ENCODE data around the gene RCOR2. TPM values are rescaled to one million over a fixed set of nuclear protein-coding genes. Genes with fewer than 3 reads are reported as not detected.

RCOR2 gene
- total and polyA plus RNA-seq, 2 of the 4 experiments (the other 2 are of a cell fraction), result 0.90 to 2.0 TPM

GRCh38 chr11:63872800-63873197 is 44.2 kb downstream of the RCOR2 start:
- Histone ChIP-seq H3K27me3 (ENCODE audit: control insufficient read depth, insufficient read depth, low read length) (no peaks in the 10 kb centered on the region), H2BK15ac (ENCODE audit: low read depth, low read length) (no peak overlapping the region), H3K18ac (ENCODE audit: low read depth, low read length) (no peak overlapping the region), H2AK5ac (ENCODE audit: low read depth, low read length) (no peak overlapping the region), H3K9me1 (ENCODE audit: insufficient read depth, low read length) (peaks cover 28% of the 10 kb centered on the region), H3K9ac (ENCODE audit: low read depth, low read length) (no peak overlapping the region), H2BK120ac (ENCODE audit: low read depth, low read length) (no peak overlapping the region), H3K4me2 (ENCODE audit: low read depth, low read length) (no peak overlapping the region), H4K20me1 (ENCODE audit: insufficient read depth, low read length) (peaks cover 95% of the 10 kb centered on the region), H2AFZ (replicated peaks; ENCODE audit: low read length, poor library complexity) (no peak overlapping the region), H3K9me3 (ENCODE audit: control insufficient read depth, insufficient read depth, low read length) (no peaks in the 10 kb centered on the region), H4K5ac (ENCODE audit: low read depth, low read length) (no peak overlapping the region), H3K4me1 (ENCODE audit: control insufficient read depth, insufficient read depth, low read length) (peaks cover 14% of the 10 kb centered on the region; the same call in 1 of the 2 replicates), H3K27ac (ENCODE audit: insufficient read depth, low read length) (no peak overlapping the region), H3K79me1 (ENCODE audit: low read depth in 1 of 2, low read length in 2 of 2) (peaks cover 44 to 90% of the 10 kb centered on the region in 2 experiments), H2BK20ac (ENCODE audit: low read depth, low read length) (no peak overlapping the region), H3K4me3 (ENCODE audit: insufficient read depth, low read depth, low read length) (no peak overlapping the region), H3K23ac (ENCODE audit: low read depth, low read length) (peak overlapping the region; percentile 17; the same call in 1 of the 2 replicates), H3K56ac (ENCODE audit: extremely low read depth, insufficient read depth, low read length) (no peak overlapping the region), H4K8ac (ENCODE audit: low read depth in 2 of 2, low read length in 2 of 2) (no peak overlapping the region), H3K14ac (replicated peaks; ENCODE audit: low read depth, low read length) (no peak overlapping the region), H4K91ac (ENCODE audit: insufficient read depth, low read depth, low read length) (no peak overlapping the region), H2AK9ac (replicated peaks; ENCODE audit: low read depth, low read length, poor library complexity) (no peak overlapping the region), H2BK5ac (ENCODE audit: low read depth, low read length, poor library complexity, severe bottlenecking) (no peak overlapping the region), H3K36me3 (ENCODE audit: control insufficient read depth, insufficient read depth, low read length) (peaks cover 7% of the 10 kb centered on the region; the same call in 1 of the 2 replicates), H3K4ac (ENCODE audit: low read depth, low read length) (no peak overlapping the region)
- no peak for DNase-seq
- no peak for ATAC-seq (ENCODE audit: low read depth)
- intact Hi-C loops (cut with micrococcal nuclease), result loop anchor here (1.0 kb wide), 2 partner anchors 27 to 33 kb away; partner anchors contain the start of gene MARK2
- POLR2A ChIA-PET (ENCODE audit: unreplicated experiment), result no interaction called here
- 80% methylated on average over 4 of the region's 5 CpGs; no CpG with 5 or more reads in 1 of the 2 experiments for WGBS, 2 experiments (ENCODE audit: extremely low coverage in 2 of 2, insufficient read length in 1 of 2)
- TF ChIP-seq MAZ (IDR thresholded peaks at IDR 0.05; ENCODE audit: borderline replicate concordance, low read depth, low read length) (no peak), USF2 (IDR thresholded peaks at IDR 0.05; ENCODE audit: low read depth, low read length) (no peak), CHD1 (IDR thresholded peaks at IDR 0.05; ENCODE audit: low read depth, low read length) (no peak), ELK1 (IDR thresholded peaks at IDR 0.05; ENCODE audit: borderline replicate concordance, low read depth, low read length) (no peak), RFX5 (IDR thresholded peaks at IDR 0.05; ENCODE audit: low read depth, low read length) (no peak), MXI1 (IDR thresholded peaks at IDR 0.05; ENCODE audit: borderline replicate concordance, low read depth, low read length) (no peak), BHLHE40 (IDR thresholded peaks at IDR 0.05; ENCODE audit: low read depth, low read length) (no peak), POLR2A (IDR thresholded peaks at IDR 0.05; ENCODE audit: low read depth, low read length) (no peak), FOS (IDR thresholded peaks at IDR 0.05; ENCODE audit: low read depth, low read length) (no peak), SMC3 (IDR thresholded peaks at IDR 0.05; ENCODE audit: low read depth, low read length) (no peak), RCOR1 (IDR thresholded peaks at IDR 0.05; ENCODE audit: insufficient replicate concordance, low read length) (no peak), CEBPB (IDR thresholded peaks at IDR 0.05; ENCODE audit: low read depth, low read length) (no peak), MAFK (IDR thresholded peaks at IDR 0.05; ENCODE audit: low read depth, low read length) (no peak), CTCF (conservative IDR thresholded peaks at IDR 0.05; ENCODE audit: low read depth, low read length) (no peak)
- in situ Hi-C loops (cut with MboI; ENCODE audit: low sequenced_read_pairs), result no loop called here
- CTCF ChIA-PET, result interaction anchor here (1.0 to 1.6 kb wide), 2 partner anchors 16 to 73 kb away, joined by 3 to 5 read pairs; no protein-coding TSS in a partner anchor
- dilution Hi-C loops (cut with HindIII; ENCODE audit: low sequenced_read_pairs, unreplicated experiment), result no loop called here
- no TSS peak for BruUV-seq (replicated peaks)
